ENCODE data around the gene EMILIN1.

EMILIN1 gene

DNA sequence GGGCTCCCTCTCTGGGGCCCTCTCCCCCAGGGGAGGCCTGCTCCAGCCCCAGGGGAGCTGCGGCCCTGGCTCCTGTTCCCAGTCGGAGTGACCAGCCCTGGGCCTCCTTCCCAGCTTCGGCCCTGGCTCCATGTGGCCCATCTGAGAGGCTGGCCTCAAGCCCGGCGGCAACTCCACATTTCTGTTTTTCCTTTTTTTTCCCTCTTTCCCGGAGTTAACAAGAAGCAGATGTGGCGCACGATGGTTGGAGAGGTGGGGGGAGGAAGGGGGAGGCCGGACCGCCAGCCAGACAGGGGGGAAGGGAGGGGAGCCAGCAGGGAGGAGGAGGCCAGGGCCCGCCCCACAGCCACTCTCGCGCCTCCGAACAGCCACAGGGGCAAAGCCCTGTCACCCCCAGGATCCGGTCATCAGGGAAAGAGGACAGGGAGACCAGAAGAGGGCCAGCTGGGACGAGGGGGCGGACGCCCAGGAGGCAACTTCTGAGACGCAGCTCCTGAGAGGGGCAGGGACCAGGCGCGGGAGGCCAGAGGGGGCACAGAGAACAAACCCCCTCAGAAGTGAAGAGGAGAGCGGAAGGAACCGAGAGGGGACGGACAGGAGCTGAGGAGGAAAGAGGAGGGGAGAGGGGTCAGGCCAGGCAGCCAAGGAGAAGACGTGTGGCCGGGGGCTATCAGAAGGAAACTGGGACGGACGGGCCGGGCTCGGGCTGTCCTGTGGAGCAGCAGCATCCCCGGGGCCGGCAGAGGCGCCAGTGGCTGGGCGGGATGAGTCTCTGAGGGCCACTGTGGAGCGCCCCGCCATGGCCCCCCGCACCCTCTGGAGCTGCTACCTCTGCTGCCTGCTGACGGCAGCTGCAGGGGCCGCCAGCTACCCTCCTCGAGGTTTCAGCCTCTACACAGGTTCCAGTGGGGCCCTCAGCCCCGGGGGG is at the start of gene EMILIN1:
Gene EMILIN1, plus strand, starts transcription at position 349 of the 928 bp plus-strand sequence. Its CDS starts 451 bp downstream, at position 800.
- no peak for DNase-seq (ENCODE audit: low spot score)

DNA sequence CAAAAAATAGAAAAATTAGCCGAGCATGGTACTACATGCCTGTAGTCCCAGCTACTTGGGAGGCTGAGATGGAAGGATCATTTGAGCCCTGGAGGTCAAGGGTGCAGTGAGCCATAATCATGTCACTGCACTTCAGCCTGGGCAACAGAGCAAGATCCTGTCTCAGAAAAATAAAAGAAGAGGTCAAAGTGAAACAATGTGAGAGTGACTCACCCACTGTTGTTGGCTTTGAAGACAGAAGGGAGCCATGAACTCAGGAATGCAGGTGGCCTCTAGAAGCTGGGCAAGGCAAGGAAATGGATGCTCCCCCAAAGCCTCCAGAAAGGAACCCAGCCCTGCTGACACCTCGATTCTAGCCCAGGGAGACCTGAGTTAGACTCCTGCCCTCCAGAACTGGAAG is 49.4 kb upstream of the EMILIN1 start:
- DNase-seq (ENCODE audit: low spot score): no peak

DNA sequence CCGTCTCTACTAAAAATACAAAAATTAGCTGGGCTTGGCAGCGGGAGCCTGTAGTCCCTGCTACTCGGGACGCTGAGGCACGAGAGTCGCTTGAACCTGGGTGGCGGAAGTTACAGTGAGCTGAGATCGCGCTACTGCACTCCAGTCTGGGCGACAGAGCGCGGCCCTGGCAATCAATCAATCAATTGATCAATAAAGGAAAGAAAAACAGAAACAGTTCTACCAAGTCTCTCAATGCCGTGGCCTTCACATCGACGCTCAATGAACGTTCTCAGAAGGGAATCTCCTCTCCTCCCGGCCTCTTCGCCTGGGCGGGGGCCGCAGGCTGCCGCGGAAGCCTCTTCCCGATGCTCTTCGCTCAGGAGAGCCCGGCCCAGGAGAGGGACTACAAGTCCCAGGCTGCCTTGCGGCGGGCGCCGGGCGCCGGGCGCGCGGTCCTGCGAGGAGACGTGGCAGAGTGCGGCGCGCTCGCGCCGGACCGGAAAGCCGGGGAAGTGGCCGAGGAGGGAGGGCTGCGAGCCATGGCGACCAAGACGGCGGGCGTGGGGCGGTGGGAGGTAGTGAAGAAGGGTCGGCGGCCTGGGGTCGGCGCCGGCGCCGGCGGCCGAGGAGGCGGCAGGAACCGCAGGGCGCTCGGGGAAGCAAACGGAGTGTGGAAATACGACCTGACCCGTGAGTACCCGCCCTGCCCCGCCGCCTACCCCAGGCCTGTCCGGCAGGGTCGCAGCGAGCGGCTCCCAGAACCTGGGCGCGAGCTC is 45.7 kb upstream of the EMILIN1 start, which contains the start of gene TMEM214:
Gene TMEM214, plus strand, starts transcription at position 471 of the 758 bp plus-strand sequence. Its CDS starts 51 bp downstream, at position 522.
- DNase-seq (ENCODE audit: low spot score): peak; percentile 90

DNA sequence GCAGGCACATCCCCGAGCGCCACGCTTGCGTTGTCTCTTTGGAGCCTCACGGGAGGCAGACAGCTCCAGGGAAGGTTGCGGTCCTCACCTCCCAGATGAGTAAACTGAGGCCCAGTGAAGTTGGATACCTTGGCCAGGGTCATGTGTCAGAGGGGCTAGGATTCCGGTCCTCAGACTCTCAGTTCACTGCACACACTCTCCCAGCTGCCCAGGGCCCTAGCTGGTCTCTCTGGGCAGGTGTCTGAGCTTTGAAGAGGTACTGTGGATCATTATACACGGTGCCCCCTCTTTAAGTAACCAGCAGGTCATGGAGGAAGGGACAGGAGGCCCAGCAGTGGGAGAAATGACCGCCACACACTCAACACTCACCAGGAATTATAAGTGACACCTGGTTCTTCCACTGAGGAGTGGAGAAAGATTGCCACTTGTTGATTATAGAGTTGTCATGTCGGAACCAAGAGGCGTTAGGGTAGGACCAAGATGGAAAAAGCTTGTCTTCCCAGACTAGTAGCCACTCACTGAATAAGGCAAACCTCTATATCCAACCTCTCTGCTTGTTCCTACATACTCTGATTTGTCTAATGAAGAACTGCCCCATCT is 45.1 kb upstream of the EMILIN1 start:
- DNase-seq (ENCODE audit: low spot score): no peak

DNA sequence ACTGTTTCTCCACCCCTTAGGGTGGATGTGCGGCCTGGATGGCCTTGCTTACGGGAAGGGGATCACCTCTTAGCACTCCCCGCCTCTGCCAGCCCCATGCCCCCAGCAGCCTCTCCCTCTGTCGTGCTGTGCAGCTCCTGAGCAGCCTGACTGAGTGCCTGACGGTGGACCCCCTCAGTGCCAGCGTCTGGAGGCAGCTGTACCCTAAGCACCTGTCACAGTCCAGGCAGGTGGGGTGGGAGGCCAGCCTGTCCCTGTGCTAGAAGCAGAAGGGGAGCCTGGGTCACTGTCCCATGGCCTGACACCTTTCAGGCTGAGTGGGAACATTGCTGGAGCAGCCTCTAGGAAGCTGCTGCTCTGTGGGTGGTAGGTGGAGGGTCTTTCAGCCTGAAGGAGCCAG is 40.4 kb upstream of the EMILIN1 start:
- DNase-seq (ENCODE audit: low spot score): no peak

DNA sequence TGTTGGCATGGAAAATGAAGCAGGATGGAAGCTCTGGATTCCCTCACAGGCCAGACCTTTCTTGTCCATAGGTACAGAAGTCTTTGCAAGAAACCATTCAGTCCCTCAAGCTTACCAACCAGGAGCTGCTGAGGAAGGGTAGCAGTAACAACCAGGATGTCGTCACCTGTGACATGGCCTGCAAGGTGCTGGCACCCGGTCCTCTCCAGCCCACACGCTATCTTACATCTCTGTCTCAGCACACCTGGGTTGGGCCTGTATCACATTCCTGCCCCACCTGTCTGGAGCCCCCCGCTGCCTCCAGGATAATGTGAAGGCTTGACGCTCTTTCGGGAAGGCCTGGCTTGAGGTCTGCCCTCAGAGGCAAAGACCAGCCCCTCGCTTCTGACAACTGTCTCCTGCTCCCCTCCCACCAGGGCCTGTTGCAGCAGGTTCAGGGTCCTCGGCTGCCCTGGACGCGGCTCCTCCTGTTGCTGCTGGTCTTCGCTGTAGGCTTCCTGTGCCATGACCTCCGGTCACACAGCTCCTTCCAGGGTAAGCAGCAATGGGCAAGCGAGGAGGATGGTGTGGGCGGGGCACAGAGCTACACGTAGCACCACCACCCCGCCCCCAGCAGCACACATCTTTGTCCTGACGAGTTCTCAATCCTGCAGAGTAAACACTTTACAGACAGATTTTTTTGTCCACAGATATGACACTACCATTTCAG is 39.6 kb upstream of the EMILIN1 start:
- no peak for DNase-seq (ENCODE audit: low spot score)

DNA sequence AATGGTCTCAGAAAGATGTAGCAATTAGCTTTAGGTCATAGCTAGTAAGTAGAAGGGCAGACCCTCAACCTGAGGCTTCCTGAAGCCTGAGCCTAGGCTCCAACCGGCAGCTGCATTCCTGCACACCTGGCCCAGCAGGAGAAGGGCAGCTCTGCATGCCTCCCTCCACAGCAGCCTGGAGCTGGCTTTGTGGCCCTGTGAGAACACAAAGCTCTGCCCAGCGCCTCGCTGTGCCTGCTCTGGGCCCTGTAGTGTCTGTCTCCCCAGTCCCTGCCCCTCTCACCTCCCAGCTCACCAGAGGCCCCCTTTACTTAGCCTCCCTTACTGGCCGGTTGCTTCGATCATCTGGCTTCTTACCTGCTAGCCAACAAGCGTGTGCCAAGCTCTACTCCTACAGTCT is 39.0 kb upstream of the EMILIN1 start:
- no peak for DNase-seq (ENCODE audit: low spot score)

DNA sequence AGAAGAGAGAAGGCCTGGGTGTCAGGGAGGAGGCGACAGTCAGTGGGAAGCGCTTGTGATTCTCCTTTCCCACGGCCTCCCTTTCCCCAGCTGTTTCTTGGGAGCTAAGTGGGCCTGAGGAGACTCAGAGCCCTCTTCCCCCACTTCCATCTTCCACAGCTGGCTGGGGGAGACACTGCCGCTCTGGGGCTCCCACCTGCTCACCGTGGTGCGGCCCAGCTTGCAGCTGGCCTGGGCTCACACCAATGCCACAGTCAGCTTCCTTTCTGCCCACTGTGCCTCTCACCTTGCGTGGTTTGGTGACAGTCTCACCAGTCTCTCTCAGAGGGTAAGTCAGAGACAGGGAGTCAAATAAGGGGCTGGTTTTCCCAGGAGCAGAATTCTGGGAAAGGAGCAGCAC is 38.5 kb upstream of the EMILIN1 start:
- no peak for DNase-seq (ENCODE audit: low spot score)

DNA sequence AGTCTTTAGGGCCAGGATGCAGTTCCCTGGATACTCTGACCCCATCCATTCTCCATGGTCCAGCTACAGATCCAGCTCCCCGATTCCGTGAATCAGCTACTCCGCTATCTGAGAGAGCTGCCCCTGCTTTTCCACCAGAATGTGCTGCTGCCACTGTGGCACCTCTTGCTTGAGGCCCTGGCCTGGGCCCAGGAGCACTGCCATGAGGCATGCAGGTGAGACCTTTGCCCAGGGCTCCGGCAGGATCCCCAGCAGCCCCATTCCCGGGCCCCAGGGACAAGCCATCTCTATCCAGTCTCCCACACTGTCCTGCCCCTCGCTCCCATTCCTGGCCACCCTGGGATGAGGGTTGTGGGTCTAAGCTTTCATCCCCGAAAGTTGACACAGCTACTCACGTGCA is 38.1 kb upstream of the EMILIN1 start:
- no peak for DNase-seq (ENCODE audit: low spot score)

DNA sequence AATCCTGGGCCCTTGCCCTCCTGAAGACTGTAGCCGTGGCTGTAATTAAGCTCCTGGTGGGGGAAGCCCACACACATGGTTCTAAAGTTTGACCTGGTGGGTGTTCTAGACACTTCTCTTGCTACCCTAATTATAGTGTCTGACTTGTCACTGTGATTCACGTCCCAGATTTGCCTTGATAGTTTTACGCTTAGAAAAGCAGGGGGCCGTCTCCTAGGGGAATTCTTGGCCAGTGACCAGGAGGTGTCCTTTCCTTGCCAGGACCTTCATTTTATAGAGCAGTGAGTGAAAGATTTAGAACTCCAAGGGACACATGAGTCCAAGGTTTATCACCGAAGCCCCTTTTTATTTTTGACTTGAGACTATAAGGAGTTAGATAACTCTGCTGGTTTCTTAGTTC is 36.7 kb upstream of the EMILIN1 start:
- DNase-seq (ENCODE audit: low spot score): no peak

DNA sequence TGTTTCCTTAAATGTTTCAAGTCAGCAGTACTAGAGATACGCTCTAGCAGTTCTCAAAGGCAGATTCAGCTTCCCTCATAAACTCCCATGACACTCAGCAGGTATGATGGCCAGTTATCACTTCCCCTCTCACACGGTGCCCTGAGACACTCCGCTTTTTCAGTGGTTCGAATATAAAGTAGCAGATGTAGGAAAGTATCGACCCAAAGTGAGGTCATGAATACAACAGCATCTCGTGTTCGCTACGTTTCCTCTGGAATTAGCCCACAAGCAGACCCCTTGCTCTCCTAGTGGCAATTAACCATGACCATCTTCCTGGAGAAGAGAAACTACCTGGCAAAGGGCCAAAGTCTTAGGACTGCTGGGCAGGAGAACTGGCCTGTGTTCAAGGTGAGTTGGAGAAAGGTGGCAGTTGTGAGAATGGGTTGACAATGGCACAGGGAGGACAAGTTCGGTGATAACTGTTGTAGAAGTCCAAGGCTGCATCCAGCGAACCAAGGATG is 36.2 kb upstream of the EMILIN1 start:
- no peak for DNase-seq (ENCODE audit: low spot score)

DNA sequence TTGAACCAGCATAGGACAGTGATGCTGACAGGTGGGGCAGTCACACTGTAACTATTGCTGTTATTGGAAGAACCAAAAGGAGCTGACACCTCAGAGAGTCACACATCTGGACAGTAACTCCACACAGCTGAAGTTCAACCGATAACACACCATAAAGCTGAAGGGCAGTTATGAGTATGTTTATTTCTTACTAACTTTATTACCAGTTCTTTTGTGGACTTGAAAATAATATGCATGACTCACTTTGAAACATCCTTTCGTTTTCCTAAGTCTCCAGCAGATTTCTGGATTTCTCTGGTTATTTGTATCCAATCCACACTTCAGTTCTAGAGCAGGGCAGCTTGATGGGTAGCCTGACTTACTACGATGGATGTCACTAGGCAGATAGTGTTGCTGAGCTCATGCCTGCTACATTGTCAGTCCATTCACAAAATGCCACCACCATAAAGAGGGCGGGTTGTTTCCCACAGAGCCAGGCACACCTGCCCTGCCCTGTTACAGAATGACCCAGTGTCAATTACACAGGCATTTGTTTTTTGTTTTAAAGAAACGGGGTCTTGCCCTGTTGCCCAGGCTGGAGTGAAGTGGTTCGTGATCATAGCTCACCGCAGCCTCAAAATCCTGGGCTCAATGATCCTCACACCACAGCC is 35.3 kb upstream of the EMILIN1 start:
- DNase-seq (ENCODE audit: low spot score): no peak

DNA sequence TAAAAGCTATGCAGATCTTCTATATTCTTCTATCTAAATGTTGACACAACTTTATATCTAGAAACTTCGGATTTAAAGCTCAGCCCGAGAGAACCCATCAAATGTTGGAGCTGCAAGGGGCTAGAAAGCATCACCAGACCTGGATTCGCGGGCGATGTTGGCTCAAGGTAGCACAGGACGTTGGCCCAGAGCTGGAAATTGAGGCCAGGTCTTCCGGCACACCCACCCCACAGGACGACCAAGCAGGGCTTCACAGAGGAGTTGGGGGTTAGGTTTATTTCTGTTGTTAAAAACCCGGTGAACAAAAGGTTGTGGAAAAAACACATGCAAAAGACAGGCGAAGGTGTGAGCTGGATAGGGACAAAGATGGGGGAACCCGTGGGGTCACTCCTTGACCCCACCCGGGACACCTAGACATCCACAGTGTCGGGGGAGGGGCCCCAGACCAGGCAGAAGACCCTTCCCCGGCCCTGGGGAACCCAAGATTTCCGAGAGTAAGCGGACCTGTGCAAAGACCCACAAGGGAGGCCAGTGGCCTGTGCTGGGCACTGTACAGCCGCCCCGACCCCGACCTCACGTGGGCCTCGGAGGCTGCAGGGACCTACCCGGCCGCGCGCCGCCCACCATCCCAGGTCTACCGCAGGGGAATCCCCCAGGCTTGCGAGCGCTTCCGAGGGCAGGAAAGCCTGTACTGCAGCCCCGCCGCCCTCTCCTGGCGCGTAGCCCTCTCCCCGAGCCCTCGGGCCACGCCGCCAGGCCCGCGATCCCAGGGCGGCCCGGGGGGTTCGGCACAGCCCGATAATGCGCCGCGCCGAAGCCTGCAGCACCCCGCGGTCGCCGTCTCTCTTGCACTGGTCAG is 28.8 kb upstream of the EMILIN1 start:
- DNase-seq (ENCODE audit: low spot score): no peak

DNA sequence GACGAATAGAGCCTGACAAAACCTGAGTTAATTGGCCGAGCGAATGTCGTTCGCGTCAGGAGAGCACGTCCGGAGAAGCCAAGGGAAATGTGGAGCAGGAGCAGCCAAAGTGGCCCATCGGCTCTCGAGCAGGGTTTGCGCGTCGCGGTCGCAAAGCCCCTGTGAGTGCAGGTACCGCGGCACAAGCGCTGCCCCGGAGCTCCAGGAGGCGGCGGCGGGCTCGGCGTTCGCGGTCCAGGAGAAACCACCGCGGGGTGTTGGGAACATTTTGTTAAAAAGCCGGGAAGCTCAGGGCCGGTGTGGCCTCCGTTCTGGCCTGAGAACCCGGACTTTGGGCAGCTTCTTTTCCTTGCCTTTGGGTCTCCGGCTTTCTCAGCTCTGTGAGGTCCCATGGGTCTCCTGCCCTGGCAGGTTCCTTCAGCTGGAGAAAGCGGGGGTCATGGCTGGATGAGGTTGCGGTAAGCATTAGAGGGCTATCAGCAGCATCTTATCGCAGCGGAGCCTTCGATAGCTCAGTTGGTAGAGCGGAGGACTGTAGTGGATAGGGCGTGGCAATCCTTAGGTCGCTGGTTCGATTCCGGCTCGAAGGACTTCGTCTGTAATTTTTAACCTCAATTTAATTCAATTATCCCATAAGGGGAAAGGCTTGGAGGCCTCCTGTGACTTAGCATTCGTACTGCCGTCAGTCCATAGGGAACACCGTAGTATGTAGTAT is 28.0 kb upstream of the EMILIN1 start:
- DNase-seq (ENCODE audit: low spot score): peak; percentile 99

DNA sequence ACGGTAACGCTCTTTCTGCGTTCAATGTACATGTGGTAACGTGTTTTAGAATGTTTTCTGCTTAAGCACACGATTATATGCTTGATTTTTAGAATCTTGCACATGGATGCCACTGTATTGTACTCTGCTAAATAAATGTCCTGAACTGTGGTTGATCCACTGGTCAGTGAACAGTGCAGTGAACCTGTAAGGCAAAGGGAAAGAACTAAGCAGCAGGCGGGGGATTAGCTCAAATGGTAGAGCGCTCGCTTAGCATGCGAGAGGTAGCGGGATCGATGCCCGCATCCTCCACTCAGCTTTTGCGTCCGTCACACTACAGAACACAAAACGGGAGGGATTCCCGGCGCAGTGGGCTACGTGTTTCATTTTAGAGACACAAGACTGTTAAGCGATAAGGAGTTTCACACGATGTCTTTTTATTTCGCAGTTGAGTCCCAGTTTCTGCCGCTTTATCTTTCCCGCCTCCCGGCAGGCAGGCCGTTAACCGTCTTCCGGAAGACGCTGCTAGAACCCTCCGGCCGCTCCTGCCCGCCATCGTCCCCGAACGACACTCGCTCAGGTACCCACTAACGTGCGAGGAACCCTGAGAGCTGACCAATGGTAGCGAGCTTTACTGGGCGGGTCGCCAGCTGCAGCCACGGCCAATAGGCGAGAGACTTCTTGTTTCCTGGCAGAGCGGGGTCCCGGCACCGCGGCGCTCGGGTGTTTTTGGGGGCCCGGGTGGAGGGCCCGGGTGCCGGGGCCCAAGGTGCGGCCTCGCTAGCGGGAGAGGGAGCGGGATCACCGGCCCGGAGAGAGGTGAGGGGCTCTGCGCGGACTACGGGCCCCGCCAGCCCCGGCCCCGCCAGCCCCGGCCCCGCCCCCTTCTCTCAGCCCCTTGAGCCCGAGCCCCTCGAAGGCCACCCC is 27.2 kb upstream of the EMILIN1 start, which contains the start of gene AGBL5:
Gene AGBL5, plus strand, starts transcription at position 673 of the 906 bp plus-strand sequence. CDS start 1,291 bp downstream, outside the sequence.
- DNase-seq (ENCODE audit: low spot score): peak; percentile 96

DNA sequence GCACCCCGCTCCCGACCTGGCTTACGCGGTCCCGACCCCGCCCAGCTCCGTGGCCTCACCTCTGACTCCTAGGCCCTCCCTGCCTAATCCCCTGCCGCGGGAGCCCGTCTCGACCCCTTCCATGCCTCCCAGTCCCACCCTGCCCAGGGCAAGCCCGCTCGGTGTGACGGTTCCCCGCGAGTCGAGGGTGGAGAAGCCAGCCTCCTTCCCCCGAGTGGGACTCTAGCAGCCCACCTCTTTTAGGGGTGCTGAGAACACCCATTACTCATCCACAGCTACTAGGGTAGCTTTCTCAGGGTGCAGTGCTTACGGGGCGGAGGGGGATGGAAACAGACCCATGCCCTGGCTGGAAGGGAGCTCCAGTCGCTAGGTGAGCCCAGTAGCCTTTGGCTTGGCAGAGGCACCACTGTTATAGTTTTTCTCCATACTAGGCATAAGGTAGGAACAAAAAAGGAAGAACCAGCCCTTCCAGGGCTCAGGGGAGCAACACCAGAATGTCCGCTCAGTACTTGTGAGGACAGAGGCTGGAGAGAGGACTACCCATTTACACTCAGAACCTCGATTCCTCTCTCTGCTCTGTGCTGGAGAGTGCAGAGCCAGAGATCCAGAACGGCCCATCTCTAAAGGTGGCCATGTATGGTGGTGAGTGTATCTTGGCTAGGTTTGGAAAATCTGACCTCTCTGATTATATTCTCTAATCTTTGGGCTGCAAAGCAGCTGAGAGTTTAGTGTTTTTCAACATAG is 26.3 kb upstream of the EMILIN1 start:
- DNase-seq (ENCODE audit: low spot score): peak; percentile 47

DNA sequence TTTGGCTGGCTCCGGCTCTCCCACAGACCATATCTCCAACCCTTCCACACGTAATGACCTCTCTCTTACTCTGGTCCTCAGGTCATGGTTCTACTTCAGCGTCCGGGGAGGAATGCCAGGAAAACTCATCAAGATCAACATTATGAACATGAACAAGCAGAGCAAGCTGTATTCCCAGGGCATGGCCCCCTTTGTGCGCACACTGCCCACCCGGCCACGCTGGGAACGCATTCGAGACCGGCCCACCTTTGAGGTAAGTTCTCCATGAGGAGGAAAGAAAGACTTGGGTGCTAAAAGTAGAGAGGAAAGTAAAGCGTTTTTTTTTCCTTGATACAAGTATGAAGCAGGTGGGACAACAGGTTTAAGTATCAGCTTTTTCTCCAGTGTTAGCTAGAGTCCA is 25.1 kb upstream of the EMILIN1 start:
- no peak for DNase-seq (ENCODE audit: low spot score)

DNA sequence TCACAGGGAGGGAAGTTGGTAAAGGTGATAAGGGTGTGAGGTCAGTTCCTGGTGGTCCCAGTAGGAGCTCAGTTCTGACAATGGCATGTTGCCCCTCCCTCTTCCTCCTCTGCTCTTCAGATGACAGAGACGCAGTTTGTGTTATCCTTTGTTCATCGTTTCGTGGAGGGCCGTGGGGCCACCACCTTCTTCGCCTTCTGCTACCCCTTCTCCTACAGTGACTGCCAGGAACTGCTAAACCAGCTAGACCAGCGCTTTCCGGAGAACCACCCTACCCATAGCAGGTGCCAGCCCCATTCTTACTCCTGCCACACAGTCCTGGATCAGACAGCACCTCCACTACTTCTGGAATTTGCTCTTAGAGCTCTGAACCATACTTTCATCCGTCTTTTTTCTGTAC is 24.6 kb upstream of the EMILIN1 start:
- DNase-seq (ENCODE audit: low spot score): no peak
